Upper lobe of left lung (tissue), 6 donors: Measurements from ENCODE around the gene COTL1. TPM values are rescaled to one million over a fixed set of nuclear protein-coding genes. Genes with fewer than 3 reads are reported as not detected.
"Not testable (repeated sequence)": the region's sequence is repeated elsewhere in the genome, so short reads cannot be mapped to it uniquely, and the experiment has no call there.

Source experiments
- ATAC-seq, 2 donors: fragments of 200-7000 bp; cut with Tn5 transposase; one replicate each; pipeline ENCODE4 v1.9.1; 2022; ENCODE audit warnings: mild to moderate bottlenecking in 2 of 2, moderate library complexity in 2 of 2; ENCODE audit not compliant: low FRiP score in 2 of 2
- DNase-seq, 2 donors: peaks; one replicate each; pipeline ENCODE4 v3.0.0-alpha.2; 2019 to 2020
- H3K27ac ChIP-seq, 4 donors: fragments of 200-600 bp; sonication (generic); one replicate each; pipeline ENCODE4 v1.5.1; 2016 to 2019
- H3K27me3 ChIP-seq, 4 donors: fragments of 200-600 bp; sonication (generic); one replicate each; pipeline ENCODE4 v1.5.1; 2017 to 2019
- H3K36me3 ChIP-seq, 4 donors: fragments of 200-600 bp; sonication (generic); one replicate each; pipeline ENCODE4 v1.5.1; 2016 to 2019
- H3K4me1 ChIP-seq, 4 donors: fragments of 200-600 bp; sonication (generic); one replicate each; pipeline ENCODE4 v1.5.1; 2018 to 2019
- H3K4me3 ChIP-seq, 4 donors: fragments of 200-600 bp; sonication (generic); one replicate each; pipeline ENCODE4 v1.5.1; 2017 to 2019; ENCODE audit warnings: mild to moderate bottlenecking in 2 of 4, moderate library complexity in 1 of 4
- H3K9me3 ChIP-seq, 4 donors: fragments of 200-600 bp; sonication (generic); one replicate each; pipeline ENCODE4 v1.5.1; 2018 to 2019
- EP300 ChIP-seq, 4 donors: sonication (generic); formaldehyde crosslinking; IDR thresholded peaks; one replicate each; pipeline ENCODE4 v1.5.1; 2017; ENCODE audit warnings: antibody characterized with exemption in 4 of 4, control low read depth in 2 of 4
- POLR2A ChIP-seq, 4 donors: fragments of 450-650 bp; IDR thresholded peaks; one replicate each; pipeline ENCODE4 v1.5.1; 2016 to 2017; ENCODE audit warnings: antibody characterized with exemption in 4 of 4, mild to moderate bottlenecking in 2 of 4
- POLR2AphosphoS5 ChIP-seq, 2 donors: sonication (generic); formaldehyde crosslinking; IDR thresholded peaks; one replicate each; pipeline ENCODE4 v1.5.1; 2017; ENCODE audit warnings: antibody characterized with exemption in 2 of 2
- WGBS, 2 donors: methylation state at CpG; one replicate each; pipeline ENCODE4 v1.1.5; 2017 to 2018; 5-methylcytosine and 5-hydroxymethylcytosine counted together
- total RNA-seq, 6 donors: library from RNA; depleted of rRNA in 4 of 6; stranded (reverse); fragments of >200 nt in 4 of 6; gene quantifications; one replicate each; pipeline versions ENCODE4 v1.1.0 to v1.2.1, GENCODE V29; 2016 to 2021
- TF ChIP-seq, protein P1 (sequence below), 6 experiments: fragments of 450-650 bp in 4 of 6; fragments of 200-600 bp in 2 of 6; sonication (generic) in 2 of 6; IDR thresholded peaks; one replicate each; pipeline ENCODE4 v1.5.1; 2016 to 2019; ENCODE audit warnings: antibody characterized with exemption in 6 of 6
- donor health status: DM: no; HTN: no; CAD: no; lungs with moderate emphysema.
- donor health status: DM: no; HTN: yes; CAD: no; lungs with severe emphysema.

The COTL1 gene
- total RNA-seq, 6 donors from 2014 or later, result 31.6 to 256 (median 75.6) TPM

GRCh38 chr16:84633622-84634021 lies 15.7 kb upstream of the COTL1 start:
- Histone ChIP-seq H3K4me1 (peaks cover 0 to 6% (median 5%) of the 10 kb centered on the region in 4 donors), H3K36me3 (no peaks in the 10 kb centered on the region), H3K4me3 (no peak overlapping the region), H3K9me3 (no peaks in the 10 kb centered on the region), H3K27me3 (no peaks in the 10 kb centered on the region), H3K27ac (peak overlapping the region in 1 of 4 donors; percentile 22)
- 30 to 59% methylated on average over 9 of the region's 9 CpGs for WGBS, 2 donors
- ATAC-seq, result peak; percentile 58 to 64
- TF ChIP-seq POLR2AphosphoS5 (IDR thresholded peaks at IDR 0.05) (peak in 1 of 2 donors; percentile 60), EP300 (IDR thresholded peaks at IDR 0.05) (no peak)
- DNase-seq, result peak in 1 of 2 donors; percentile 59

DNA sequence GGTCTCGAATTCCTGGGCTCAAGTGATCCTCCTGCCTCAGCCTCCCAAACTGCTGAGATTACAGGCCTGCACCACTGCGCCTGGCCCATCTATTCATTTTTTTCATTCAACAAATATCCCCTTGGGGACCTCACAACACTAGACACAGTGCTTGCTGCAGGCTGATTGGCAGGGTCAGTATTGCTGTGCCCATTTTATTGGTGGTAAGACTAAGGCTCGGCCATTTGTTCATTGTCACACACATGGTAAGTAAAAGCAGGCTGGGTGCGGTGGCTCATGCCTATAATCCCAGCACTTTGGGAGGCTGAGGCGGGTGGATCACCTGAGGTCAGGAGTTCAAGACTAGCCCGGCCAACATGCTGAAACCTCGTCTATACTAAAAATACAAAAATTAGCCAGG lies 15.0 kb upstream of the COTL1 start:
- 93 to 95% methylated on average over 7 of the region's 7 CpGs for WGBS, 2 donors
- H3K36me3 ChIP-seq, result not testable (repeated sequence)

DNA sequence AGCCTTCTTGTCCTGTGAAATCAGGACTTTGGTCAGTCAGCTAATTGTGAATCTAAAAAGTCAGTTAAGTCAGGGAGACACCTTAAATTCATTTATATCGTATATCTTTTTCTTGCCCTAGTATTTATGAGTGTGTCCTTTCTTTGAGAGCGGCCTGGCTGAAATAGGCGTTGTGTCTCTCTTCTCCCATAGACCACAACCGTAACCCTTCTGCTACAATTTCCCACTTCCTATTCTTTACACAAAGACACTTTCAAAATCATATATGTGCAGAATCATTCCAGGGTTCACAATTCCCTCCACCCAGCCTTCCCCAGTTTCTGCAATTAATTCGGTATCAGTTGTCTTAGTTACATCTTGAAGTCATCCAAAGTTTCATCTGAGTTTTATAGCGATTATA lies 14.0 kb upstream of the COTL1 start:
- 66 to 70% methylated on average over 6 of the region's 6 CpGs for WGBS, 2 donors
- no peaks in the 10 kb centered on the region for H3K36me3 ChIP-seq
- ATAC-seq, result no peak
- H3K27me3 ChIP-seq, result no peaks in the 10 kb centered on the region
- no peak overlapping the region for H3K27ac ChIP-seq
- TF ChIP-seq EP300 (IDR thresholded peaks at IDR 0.05), result no peak
- TF ChIP-seq POLR2A (IDR thresholded peaks at IDR 0.05), result no peak
- TF ChIP-seq, protein P1, sequence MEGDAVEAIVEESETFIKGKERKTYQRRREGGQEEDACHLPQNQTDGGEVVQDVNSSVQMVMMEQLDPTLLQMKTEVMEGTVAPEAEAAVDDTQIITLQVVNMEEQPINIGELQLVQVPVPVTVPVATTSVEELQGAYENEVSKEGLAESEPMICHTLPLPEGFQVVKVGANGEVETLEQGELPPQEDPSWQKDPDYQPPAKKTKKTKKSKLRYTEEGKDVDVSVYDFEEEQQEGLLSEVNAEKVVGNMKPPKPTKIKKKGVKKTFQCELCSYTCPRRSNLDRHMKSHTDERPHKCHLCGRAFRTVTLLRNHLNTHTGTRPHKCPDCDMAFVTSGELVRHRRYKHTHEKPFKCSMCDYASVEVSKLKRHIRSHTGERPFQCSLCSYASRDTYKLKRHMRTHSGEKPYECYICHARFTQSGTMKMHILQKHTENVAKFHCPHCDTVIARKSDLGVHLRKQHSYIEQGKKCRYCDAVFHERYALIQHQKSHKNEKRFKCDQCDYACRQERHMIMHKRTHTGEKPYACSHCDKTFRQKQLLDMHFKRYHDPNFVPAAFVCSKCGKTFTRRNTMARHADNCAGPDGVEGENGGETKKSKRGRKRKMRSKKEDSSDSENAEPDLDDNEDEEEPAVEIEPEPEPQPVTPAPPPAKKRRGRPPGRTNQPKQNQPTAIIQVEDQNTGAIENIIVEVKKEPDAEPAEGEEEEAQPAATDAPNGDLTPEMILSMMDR (IDR thresholded peaks at IDR 0.05), result no peak
- no peak for TF ChIP-seq POLR2AphosphoS5 (IDR thresholded peaks at IDR 0.05)
- H3K9me3 ChIP-seq, result no peaks in the 10 kb centered on the region
- H3K4me1 ChIP-seq, result peaks cover 0 to 6% (median 5%) of the 10 kb centered on the region in 4 donors
- H3K4me3 ChIP-seq, result no peak overlapping the region
- no peak for DNase-seq

More for the DNA sequence above, 15.0 kb upstream of the COTL1 start:
- not testable (repeated sequence) for ATAC-seq, H3K27ac ChIP-seq, H3K4me3 ChIP-seq, H3K9me3 ChIP-seq, H3K27me3 ChIP-seq, H3K4me1 ChIP-seq, DNase-seq

- Histone ChIP-seq H3K4me3 (no peak overlapping the region), H3K4me1 (peaks cover 0 to 6% (median 5%) of the 10 kb centered on the region in 4 donors), H3K9me3 (no peaks in the 10 kb centered on the region), H3K27me3 (no peaks in the 10 kb centered on the region), H3K36me3 (no peaks in the 10 kb centered on the region), H3K27ac (no peak overlapping the region)
- ATAC-seq (no peak), DNase-seq (no peak)
- 81 to 82% methylated on average over 4 of the region's 4 CpGs for WGBS, 2 donors
- no peak for TF ChIP-seq POLR2A (IDR thresholded peaks at IDR 0.05)
- TF ChIP-seq, protein P1 (IDR thresholded peaks at IDR 0.05), result no peak
- no peak for TF ChIP-seq EP300 (IDR thresholded peaks at IDR 0.05)
- no peak for TF ChIP-seq POLR2AphosphoS5 (IDR thresholded peaks at IDR 0.05)
Measured at GRCh38 chr16:84631153-84631466, 13.2 kb upstream of the COTL1 start.

GRCh38 chr16:84630446-84631152 lies 12.7 kb upstream of the COTL1 start:
- Histone ChIP-seq H3K36me3 (no peaks in the 10 kb centered on the region), H3K9me3 (no peaks in the 10 kb centered on the region), H3K27ac (no peak overlapping the region), H3K4me1 (peaks cover 0 to 6% (median 3%) of the 10 kb centered on the region in 4 donors), H3K27me3 (no peaks in the 10 kb centered on the region), H3K4me3 (no peak overlapping the region)
- no peak for TF ChIP-seq EP300 (IDR thresholded peaks at IDR 0.05)
- no peak for TF ChIP-seq POLR2A (IDR thresholded peaks at IDR 0.05)
- TF ChIP-seq, protein P1 (IDR thresholded peaks at IDR 0.05), result no peak
- no peak for TF ChIP-seq POLR2AphosphoS5 (IDR thresholded peaks at IDR 0.05)
- WGBS, 2 donors, result 86 to 93% methylated on average over 13 to 16 of the region's 16 CpGs
- DNase-seq (no peak), ATAC-seq (no peak)

- no peaks in the 10 kb centered on the region for H3K36me3 ChIP-seq
- H3K27ac ChIP-seq, result no peak overlapping the region
- ATAC-seq (no peak), DNase-seq (no peak)
- no peaks in the 10 kb centered on the region for H3K9me3 ChIP-seq
- no peak overlapping the region for H3K4me3 ChIP-seq
- H3K27me3 ChIP-seq, result no peaks in the 10 kb centered on the region
- TF ChIP-seq, protein P1 (IDR thresholded peaks at IDR 0.05), result no peak
- 92 to 96% methylated on average over 4 to 5 of the region's 5 CpGs for WGBS, 2 donors
- H3K4me1 ChIP-seq, result peaks cover 0 to 6% (median 3%) of the 10 kb centered on the region in 4 donors
Measured at GRCh38 chr16:84630009-84630408, 12.1 kb upstream of the COTL1 start.
